GM18867 (cell line): ENCODE results near the gene TPCN2.
A peak's percentile ranks its signal among the peaks of the same experiment; 100 is the strongest.

Experiments
- ATAC-seq: cut with Tn5 transposase; IDR thresholded peaks from one replicate; pipeline ENCODE4 v1.9.1; 2021; ENCODE audit warnings: mild to moderate bottlenecking, moderate library complexity; ENCODE audit not compliant: unreplicated experiment

Gene TPCN2

GRCh38 chr11:69055598-69056516 lies 7.1 kb downstream of the TPCN2 start:
- ATAC-seq, result peak; percentile 76

GRCh38 chr11:69057236-69057635 lies 8.5 kb downstream of the TPCN2 start:
- ATAC-seq, result no peak

- ATAC-seq, result no peak
Observed at GRCh38 chr11:69057801-69058200, 9.1 kb downstream of the TPCN2 start.

GRCh38 chr11:69058511-69059270 lies 10.0 kb downstream of the TPCN2 start:
- no peak for ATAC-seq

GRCh38 chr11:69059429-69059828 lies 10.7 kb downstream of the TPCN2 start:
- no peak for ATAC-seq

DNA sequence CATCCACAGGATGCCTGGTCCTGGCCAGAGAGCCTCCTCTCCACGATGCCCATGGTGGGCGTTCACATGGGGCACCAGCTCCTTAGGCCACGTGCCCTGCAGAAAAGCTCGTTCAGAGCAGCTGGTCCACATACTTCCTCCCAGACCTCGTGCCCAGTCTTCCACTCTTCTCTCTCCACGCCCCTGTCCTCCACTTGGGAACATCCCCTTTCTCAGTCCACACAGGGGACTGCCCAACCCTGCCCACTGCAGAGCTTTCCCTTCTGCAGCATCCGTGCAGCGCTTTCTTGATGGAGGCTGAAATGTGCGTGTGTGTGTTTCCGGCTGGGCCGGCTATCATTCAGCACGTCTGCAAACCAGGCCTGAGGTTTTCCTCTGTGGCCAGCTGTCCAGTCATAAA lies 11.3 kb downstream of the TPCN2 start:
- ATAC-seq, result no peak

DNA sequence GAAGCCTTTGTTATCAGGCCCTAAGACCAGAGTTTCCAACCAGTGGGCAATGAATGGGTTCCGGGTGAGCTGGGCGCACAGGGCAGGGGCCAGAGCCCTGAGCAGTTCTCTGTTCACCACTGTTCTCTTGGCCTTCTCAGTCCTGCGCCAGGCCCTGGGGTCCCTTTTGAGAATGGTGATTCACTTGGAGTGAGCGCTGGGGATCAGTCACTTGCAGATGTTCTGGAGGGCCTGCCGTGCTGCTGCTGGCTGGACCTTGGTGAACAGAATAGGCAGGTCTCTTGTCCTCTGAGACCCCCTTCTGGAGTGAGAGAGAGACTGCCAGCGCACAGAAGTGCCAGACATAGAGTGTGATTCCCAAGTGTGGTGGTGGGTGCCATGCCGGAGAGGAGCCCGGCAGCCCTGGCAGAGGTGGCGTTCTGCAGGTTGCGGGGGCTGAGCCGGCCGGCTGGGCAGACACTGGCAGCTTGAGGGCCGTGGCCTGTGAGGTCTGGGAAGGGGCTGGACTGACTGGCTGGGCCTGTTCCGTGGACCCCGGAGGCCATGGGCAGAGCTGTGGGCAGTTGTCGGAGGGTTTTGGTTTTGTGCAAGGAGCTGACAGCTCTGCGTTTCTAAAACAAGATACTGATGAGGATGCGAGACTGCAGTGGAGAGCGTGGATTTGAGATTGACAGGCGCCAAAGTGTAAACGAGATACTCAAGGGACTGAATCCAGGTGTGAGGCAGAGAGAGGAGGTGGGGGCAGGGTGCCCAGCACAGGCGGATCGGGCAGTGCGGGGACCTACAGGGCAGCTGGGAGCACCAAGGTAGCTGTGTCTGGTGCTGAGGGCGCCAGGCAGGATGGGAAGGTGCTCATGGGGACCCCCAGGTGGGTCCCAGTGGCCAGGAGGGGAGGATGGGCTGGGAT lies 12.3 kb downstream of the TPCN2 start:
- ATAC-seq, result no peak

GRCh38 chr11:69061713-69062053 lies 13.0 kb downstream of the TPCN2 start:
- ATAC-seq, result no peak

DNA sequence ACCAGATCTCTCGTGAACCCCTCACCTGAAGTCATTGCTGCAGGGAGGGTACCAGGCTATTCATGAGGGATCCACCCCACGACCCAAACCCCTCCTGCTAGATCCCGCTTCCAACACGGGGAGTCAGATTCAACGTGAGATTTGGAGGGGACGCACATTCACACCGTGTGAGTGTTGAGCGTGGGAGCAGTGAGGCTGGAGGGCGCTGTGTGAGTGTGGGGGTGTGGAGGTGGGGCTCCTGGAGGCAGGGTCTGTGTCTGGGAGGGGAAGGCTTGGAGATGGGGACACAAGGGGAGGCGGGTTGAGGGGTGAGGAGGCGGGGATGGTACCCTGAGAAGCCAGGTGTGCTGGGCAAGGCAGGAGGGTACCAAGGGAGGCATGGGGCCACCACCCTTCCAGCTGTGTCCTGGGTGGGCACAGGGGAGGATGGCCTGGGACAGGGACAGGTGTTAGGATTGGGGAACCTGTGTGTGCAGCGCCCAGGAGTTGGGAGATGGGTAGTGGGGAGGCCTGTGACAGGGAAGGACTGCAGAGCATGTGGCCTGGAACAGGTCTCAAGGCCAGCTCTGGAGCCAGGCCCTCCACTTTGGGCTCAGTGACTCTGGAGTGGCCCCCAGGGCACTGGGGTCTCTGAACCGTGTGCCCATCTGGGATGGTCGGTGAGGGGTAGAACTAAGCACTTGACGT lies 13.6 kb downstream of the TPCN2 start:
- ATAC-seq, result no peak

DNA sequence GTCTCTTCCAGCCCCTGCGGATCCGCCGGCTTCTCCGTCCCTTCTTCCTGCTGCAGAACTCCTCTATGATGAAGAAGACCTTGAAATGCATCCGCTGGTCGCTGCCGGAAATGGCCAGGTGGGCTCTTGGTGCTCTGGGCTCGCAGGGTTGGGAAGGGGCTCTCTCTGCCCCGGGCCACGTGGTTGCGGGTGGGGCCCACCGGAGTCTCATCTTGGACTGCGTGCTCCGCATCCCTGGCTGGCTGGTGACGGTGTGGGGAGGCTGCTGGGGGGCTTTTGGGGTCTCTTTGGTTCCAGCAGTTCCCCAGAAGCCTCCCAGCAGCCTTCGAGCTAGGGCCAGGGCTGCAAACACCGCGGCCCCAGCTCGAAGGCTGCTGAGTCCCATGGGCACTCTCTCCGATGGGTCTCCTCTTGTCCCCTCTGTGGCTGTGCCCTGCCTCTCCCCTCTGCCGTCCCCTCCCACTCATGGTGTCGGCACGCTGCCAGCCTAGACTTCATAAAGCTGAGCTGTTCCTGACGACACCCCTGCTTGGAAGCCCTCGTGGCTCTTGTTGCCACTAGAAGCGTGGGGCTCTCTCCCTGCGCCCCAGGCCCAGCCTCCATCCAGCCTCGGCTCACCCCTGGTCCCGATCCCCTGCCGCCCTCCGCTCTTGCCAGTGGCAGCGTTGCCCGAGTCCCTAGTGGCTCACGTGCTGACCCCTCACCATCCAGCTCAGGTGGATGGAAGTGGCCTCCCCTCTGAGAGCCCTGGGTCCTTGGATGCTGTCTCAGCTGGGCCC lies 14.3 kb downstream of the TPCN2 start:
- ATAC-seq, result no peak

DNA sequence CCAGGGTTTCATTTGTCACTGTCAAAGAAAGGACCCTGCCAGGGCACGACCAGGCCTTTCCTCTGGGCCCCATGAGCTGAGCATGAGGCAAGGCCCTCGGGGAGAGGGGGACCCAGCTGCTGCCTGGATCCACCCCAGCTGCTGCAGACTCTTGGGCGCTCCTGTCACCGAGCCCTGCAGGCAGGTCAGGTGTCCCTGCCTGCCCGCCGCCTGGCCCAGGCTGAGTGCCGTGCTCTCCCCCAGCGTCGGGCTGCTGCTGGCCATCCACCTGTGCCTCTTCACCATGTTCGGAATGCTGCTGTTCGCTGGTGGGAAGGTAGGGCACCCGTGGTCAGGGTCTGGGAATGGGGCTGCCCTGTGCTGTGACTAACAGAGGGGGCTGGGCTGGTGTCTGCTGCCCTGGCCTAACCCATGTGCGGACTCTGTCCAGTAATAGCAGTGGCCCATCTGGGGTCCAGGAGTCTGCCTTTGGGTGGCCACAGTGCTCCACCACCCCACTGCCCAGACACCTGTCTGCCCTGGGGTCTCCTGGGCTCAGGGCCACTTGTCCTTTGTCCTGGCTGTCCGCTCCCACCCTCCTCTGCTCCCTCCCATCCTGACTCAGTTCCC lies 15.0 kb downstream of the TPCN2 start:
- no peak for ATAC-seq

DNA sequence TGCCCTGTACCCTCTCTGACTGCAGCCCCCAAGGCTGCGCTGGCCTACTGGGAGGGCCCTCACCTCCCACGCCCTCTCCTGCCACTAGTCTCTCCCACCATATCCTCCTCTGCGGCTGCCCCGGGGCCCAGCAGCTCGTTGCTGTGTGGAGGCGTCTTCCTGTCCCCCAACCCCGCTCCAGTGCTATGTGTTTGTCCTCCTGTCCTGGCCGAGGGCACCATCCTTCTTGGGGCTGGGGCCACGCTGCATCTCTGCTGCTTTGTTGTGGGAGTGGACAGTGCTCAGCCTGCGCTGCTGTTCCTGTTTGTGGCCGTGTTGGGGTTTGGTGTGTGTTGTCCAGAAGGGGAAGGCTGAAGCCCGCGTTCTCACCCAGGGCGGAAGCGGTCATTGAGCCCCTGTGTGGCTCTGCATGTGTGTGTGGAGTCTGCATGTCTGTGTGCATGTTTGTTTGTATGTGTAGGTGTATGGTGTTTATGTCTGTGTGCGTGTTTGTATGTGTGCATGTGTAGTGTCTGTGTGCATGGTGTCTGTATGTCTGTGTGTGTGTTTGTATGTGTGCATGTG lies 15.7 kb downstream of the TPCN2 start:
- no peak for ATAC-seq

- ATAC-seq, result no peak
Observed at GRCh38 chr11:69065147-69065710, 16.5 kb downstream of the TPCN2 start.

- ATAC-seq, result no peak
Observed at GRCh38 chr11:69066122-69067112, 17.7 kb downstream of the TPCN2 start.

DNA sequence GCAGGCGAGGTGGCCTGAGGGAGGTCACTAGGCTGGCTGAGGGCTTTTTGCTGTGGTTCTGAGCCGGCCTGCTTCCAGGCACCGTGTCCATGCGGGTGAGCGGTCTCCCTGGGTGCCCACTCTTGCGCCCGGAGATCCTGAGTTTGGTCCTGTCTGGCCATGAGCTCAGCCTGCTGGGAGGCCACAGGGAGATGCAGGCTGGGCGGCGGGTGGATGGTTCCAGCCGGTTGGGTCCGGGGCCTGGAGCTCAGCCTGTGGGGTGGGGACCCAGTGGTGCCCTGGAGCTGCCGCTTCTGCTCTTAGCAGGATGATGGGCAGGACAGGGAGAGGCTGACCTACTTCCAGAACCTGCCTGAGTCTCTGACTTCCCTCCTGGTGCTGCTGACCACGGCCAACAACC lies 18.5 kb downstream of the TPCN2 start:
- no peak for ATAC-seq

- no peak for ATAC-seq
Observed at GRCh38 chr11:69071086-69071800, 22.5 kb downstream of the TPCN2 start.

DNA sequence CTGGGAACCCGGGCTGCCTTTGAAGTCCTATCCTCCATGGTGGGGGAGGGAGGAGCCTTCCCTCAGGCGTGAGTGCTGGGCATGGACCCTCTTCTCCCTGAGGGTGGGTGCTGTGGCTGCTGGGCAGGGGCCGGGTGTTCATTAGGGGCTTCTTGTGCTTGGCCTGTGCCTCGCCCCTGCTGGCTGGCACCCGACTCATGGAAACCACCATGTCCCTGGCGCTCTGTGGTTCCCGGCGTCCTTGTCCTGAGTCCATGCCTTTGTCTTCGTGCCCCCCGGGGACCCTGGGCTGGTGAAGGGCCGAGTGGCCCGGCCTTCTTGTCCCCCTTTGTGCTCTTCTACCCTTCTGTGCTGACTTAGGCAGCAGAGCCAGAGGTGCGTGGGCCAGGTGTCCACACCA lies 23.2 kb downstream of the TPCN2 start:
- ATAC-seq, result no peak
